Ishikawa (cell line): ENCODE measurements around the gene NFIB.

Experiments
- CEBPB ChIP-seq: IDR thresholded peaks from 2 replicates; pipeline ENCODE4 v1.6.1; 2012
- CREB1 ChIP-seq: IDR thresholded peaks from 2 replicates; pipeline ENCODE4 v1.6.1; 2012; ENCODE audit warnings: low read depth
- EGR1 ChIP-seq: IDR thresholded peaks from 2 replicates; pipeline ENCODE4 v1.6.1; 2012
- EP300 ChIP-seq: IDR thresholded peaks from 2 replicates; pipeline ENCODE4 v1.6.1; 2012; ENCODE audit warnings: borderline replicate concordance
- FOXM1 ChIP-seq: IDR thresholded peaks from 2 replicates; pipeline ENCODE4 v1.6.1; 2012; ENCODE audit warnings: low read depth, borderline replicate concordance
- NFIC ChIP-seq: IDR thresholded peaks from 2 replicates; pipeline ENCODE4 v1.6.1; 2012
- RAD21 ChIP-seq: IDR thresholded peaks from 2 replicates; pipeline ENCODE4 v1.6.1; 2012; ENCODE audit warnings: low read depth
- TAF1 ChIP-seq: IDR thresholded peaks from 2 replicates; pipeline ENCODE4 v1.6.1; 2012; ENCODE audit warnings: low read depth, mild to moderate bottlenecking
- TCF12 ChIP-seq: IDR thresholded peaks from 2 replicates; pipeline ENCODE4 v1.6.1; 2012; ENCODE audit warnings: low read depth
- TEAD4 ChIP-seq: IDR thresholded peaks from 2 replicates; pipeline ENCODE4 v1.6.1; 2012
- YY1 ChIP-seq: IDR thresholded peaks from 2 replicates; pipeline ENCODE4 v1.6.1; 2012; ENCODE audit warnings: low read depth
- ZBTB7A ChIP-seq: IDR thresholded peaks from 2 replicates; pipeline ENCODE4 v1.6.1; 2012; ENCODE audit warnings: low read depth
- TF ChIP-seq, protein P1 (sequence below): IDR thresholded peaks from 2 replicates; pipeline ENCODE4 v1.6.1; 2012
- TF ChIP-seq, protein P2 (sequence below): IDR thresholded peaks from 2 replicates; pipeline ENCODE4 v1.6.1; 2012; ENCODE audit warnings: low read depth, mild to moderate bottlenecking
- TF ChIP-seq, protein P3 (sequence below): IDR thresholded peaks from 2 replicates; pipeline ENCODE4 v1.6.1; 2012

Gene NFIB

DNA sequence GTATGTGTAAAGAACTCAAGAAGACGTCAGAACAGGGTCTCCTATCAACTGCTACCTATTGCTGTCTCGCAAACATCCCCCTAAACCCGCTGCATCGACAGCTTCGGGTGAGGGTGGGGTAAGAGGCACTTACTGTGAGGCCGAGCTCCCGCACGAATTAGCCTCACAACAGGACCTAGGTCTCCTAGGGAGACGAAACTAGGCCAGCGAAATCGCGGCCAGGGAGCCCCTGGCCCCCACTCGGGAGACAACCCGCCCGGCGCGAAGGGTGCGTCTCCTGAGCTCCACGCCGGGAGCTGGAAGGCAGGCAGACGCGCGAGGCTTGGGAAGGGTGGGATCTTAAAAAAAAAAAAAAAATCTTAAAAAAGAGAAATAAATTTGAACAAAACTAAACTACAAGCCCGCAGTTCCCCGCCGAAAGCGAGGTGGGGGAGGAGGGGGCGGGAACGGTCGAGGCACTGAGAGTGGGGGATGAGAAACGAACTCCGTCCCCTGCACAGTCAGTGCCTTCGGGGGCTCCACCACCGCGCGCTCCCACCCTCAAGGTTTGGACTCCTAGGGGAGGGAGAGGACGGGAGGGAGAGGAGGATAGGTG lies 33.0 kb upstream of the NFIB start:
- TF ChIP-seq ZBTB7A (no peak), RAD21 (no peak), TCF12 (no peak), CEBPB (no peak), YY1 (no peak), TAF1 (no peak), CREB1 (no peak), FOXM1 (no peak), EGR1 (no peak), TEAD4 (no peak), EP300 (no peak), NFIC (no peak)
- TF ChIP-seq, protein P1, sequence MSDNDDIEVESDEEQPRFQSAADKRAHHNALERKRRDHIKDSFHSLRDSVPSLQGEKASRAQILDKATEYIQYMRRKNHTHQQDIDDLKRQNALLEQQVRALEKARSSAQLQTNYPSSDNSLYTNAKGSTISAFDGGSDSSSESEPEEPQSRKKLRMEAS: no peak
- TF ChIP-seq, protein P2, sequence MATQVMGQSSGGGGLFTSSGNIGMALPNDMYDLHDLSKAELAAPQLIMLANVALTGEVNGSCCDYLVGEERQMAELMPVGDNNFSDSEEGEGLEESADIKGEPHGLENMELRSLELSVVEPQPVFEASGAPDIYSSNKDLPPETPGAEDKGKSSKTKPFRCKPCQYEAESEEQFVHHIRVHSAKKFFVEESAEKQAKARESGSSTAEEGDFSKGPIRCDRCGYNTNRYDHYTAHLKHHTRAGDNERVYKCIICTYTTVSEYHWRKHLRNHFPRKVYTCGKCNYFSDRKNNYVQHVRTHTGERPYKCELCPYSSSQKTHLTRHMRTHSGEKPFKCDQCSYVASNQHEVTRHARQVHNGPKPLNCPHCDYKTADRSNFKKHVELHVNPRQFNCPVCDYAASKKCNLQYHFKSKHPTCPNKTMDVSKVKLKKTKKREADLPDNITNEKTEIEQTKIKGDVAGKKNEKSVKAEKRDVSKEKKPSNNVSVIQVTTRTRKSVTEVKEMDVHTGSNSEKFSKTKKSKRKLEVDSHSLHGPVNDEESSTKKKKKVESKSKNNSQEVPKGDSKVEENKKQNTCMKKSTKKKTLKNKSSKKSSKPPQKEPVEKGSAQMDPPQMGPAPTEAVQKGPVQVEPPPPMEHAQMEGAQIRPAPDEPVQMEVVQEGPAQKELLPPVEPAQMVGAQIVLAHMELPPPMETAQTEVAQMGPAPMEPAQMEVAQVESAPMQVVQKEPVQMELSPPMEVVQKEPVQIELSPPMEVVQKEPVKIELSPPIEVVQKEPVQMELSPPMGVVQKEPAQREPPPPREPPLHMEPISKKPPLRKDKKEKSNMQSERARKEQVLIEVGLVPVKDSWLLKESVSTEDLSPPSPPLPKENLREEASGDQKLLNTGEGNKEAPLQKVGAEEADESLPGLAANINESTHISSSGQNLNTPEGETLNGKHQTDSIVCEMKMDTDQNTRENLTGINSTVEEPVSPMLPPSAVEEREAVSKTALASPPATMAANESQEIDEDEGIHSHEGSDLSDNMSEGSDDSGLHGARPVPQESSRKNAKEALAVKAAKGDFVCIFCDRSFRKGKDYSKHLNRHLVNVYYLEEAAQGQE: no peak
- TF ChIP-seq, protein P3, sequence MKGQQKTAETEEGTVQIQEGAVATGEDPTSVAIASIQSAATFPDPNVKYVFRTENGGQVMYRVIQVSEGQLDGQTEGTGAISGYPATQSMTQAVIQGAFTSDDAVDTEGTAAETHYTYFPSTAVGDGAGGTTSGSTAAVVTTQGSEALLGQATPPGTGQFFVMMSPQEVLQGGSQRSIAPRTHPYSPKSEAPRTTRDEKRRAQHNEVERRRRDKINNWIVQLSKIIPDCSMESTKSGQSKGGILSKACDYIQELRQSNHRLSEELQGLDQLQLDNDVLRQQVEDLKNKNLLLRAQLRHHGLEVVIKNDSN: no peak

DNA sequence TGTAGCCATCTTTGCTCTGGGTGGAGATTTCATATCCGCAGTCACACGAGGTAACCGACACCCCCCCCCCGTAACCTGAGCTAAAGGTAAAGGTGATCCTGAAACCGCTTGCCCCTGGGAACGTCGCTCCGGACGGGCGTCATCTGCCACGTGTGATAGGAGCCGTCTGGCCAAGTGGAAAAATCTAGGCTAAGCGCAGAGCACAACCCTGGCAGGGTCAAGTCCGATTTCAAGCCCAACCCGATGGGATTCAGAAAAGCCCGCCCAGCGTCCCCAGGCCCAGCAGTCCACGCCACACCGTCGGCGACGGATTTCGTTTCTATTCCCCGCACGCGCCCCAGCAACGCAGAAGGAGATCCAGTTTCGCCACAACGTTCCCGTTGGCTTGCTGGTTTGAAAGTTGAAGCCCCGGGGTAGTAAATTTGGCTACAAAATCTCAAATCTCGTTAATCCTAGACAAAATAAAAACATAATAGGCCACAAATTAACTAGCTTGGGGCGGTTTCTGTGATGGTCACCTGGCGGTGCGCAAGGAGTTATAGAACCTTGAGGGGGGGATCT lies 32.4 kb upstream of the NFIB start:
- TF ChIP-seq TCF12 (no peak), ZBTB7A (no peak), NFIC (no peak), EP300 (no peak), EGR1 (no peak)

DNA sequence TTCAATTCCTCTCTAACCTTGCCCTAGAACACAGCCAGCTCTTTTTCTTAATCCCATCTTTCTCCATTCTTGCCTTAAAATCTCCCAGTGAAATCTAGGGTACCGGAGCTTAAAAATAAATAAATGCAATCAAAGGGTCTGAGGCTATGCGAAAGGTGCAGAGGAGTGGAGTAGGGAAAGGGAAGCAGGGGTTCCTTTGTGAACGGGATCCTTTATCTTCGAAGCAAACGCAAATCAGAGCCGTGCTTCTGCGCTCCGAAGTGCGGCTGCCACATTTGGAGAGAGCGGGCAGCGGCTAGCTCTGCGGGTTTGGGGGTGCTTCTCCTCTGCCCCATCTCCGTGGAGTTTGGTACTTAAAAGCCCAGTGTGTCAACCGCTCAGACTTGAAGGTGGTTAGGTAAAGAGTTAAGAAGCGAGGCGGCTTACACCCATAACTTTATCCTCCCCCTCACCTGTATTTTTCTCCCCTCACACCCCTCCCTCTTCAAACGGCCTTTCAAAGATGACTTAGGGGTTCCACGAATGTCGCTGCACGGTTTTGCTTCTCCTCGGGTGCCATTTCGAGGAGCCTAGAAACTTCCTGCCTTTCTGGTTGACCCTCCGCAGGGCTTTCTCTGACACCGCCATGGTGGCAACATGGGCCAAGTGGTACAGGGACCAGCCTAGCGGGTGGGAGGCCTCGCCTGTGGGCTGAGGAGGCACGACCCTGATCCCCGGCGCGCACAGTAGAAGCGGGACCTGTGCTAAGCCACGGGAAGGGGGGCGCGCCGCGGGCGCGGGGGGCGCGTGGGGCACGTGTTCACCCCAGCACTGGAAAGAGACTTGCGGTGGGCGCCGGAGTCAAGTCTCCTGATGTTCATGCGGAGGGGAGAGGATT lies 31.7 kb upstream of the NFIB start:
- TF ChIP-seq CEBPB (no peak), TAF1 (no peak), EP300 (no peak), FOXM1 (no peak), ZBTB7A (no peak), NFIC (no peak), TEAD4 (no peak), RAD21 (no peak), EGR1 (no peak), TCF12 (no peak), YY1 (no peak), CREB1 (no peak)
- TF ChIP-seq, protein P2: no peak
- TF ChIP-seq, protein P1: no peak
- TF ChIP-seq, protein P3: no peak

DNA sequence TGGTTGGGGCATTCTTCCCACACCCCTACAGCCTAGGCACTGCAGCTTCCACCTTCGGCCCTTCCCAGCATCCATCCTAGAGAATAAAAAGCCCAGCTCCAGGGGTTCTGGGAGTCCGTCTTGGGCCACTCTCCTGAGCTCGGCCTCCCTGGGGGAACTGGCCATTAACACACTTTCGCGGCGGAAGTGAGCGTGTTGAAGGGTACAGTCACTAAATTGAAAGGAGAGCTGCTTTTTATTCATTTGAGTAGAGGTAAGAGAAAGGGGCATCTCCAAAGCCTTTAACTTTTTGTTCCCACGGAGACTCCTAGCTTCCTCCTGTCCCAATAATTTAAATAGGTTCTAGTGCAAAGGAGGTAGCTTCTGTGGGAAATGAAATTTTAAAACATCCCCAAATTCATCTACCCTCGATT lies 31.0 kb upstream of the NFIB start:
- TF ChIP-seq YY1: no peak

DNA sequence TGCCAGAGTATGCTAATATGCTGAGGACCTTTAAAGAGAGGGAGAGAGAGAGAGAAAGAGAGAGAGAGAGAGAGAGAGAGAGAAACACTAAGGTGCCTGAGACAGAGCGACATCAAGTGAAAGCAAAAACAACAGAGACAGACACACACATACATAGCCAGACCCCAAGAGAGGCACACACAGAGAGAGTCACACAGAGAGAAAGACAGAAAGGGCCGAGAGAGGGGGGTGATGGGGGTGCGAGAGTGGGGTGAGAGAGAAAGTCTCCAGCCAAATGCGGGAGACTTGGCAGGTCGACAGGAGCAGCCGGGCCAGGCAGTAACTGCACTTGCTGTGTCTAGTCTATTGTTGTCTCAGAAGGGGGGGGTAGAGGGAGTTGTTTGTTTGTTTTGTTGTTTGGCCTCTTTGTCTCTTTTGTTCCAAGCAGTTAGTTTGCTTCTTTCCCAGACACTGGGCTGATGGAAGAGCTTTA lies 30.1 kb upstream of the NFIB start:
- TF ChIP-seq CREB1 (no peak), EP300 (no peak), ZBTB7A (no peak), TCF12 (no peak), NFIC (no peak), FOXM1 (no peak)
- TF ChIP-seq, protein P2: no peak
- TF ChIP-seq, protein P1: no peak
